Brain microvascular endothelial cell (primary cell): ENCODE measurements around the gene PAF1.

ENCODE experiments used
- DNase-seq: peaks from one replicate; pipeline ENCODE4 v3.0.0-alpha.2; 2020
- H3K27ac ChIP-seq: fragments of 250-450 bp; sonication (Bioruptor Pico); 2 replicates; pipeline ENCODE4 v1.5.1; 2020; ENCODE audit warnings: mild to moderate bottlenecking, moderate library complexity
- H3K27me3 ChIP-seq: fragments of 250-450 bp; sonication (Bioruptor Pico); replicated peaks from 2 replicates; pipeline ENCODE4 v1.5.1; 2020; ENCODE audit warnings: mild to moderate bottlenecking
- H3K36me3 ChIP-seq: fragments of 250-450 bp; sonication (Bioruptor Pico); replicated peaks from 2 replicates; pipeline ENCODE4 v1.5.1; 2020; ENCODE audit warnings: mild to moderate bottlenecking
- H3K4me3 ChIP-seq: 2 replicates; pipeline ENCODE4 v1.5.1; 2011; ENCODE audit warnings: low read depth, mild to moderate bottlenecking, control low read depth, low read length, moderate library complexity
- CTCF ChIP-seq: IDR thresholded peaks from 2 replicates; pipeline ENCODE4 v1.5.1; 2011; ENCODE audit warnings: low read depth, mild to moderate bottlenecking, moderate library complexity, low read length, control low read depth, inconsistent platforms; ENCODE audit errors: missing control alignments
- in situ Hi-C: cut with HindIII; loops from 2 replicates; pipeline ENCODE4 v1.10.0; 2017; ENCODE audit warnings: low sequenced_read_pairs, low pct_ligation_motif_present

The PAF1 gene

GRCh38 chr19:39433480-39434079 is 42.7 kb upstream of the PAF1 start:
- no peak for TF ChIP-seq CTCF
- H3K27ac ChIP-seq = peak overlapping the region; percentile 99
- no peak for DNase-seq
- H3K4me3 ChIP-seq = peak overlapping the region; percentile 97
- H3K36me3 ChIP-seq = peaks cover 35% of the 10 kb centered on the region
- H3K27me3 ChIP-seq = no peaks in the 10 kb centered on the region
- in situ Hi-C loops = no loop called here

- H3K4me3 ChIP-seq = no peak overlapping the region
- TF ChIP-seq CTCF = no peak
- DNase-seq = no peak
- peak overlapping the region; percentile 99 for H3K27ac ChIP-seq
- in situ Hi-C loops = no loop called here
- H3K27me3 ChIP-seq = no peaks in the 10 kb centered on the region
- H3K36me3 ChIP-seq = peaks cover 35% of the 10 kb centered on the region
Observed at GRCh38 chr19:39432677-39433025, 41.7 kb upstream of the PAF1 start.

GRCh38 chr19:39430675-39431593 is 40.0 kb upstream of the PAF1 start:
- Histone ChIP-seq H3K27ac (peak overlapping the region; percentile 99), H3K36me3 (peaks cover 35% of the 10 kb centered on the region), H3K4me3 (peak overlapping the region; percentile 15), H3K27me3 (no peaks in the 10 kb centered on the region)
- in situ Hi-C loops = no loop called here
- peak; percentile 99 for DNase-seq
- TF ChIP-seq CTCF = no peak

GRCh38 chr19:39428283-39429112 is 37.6 kb upstream of the PAF1 start:
- in situ Hi-C loops = no loop called here
- no peak overlapping the region for H3K4me3 ChIP-seq
- H3K27me3 ChIP-seq = no peaks in the 10 kb centered on the region
- H3K27ac ChIP-seq = peak overlapping the region; percentile 99
- DNase-seq = peak; percentile 91
- TF ChIP-seq CTCF = no peak
- peaks cover 38% of the 10 kb centered on the region for H3K36me3 ChIP-seq

GRCh38 chr19:39427707-39428106 is 36.8 kb upstream of the PAF1 start:
- in situ Hi-C loops = no loop called here
- TF ChIP-seq CTCF = no peak

More at GRCh38 chr19:39427707-39428106, 36.8 kb upstream of the PAF1 start:
- Histone ChIP-seq H3K27ac (peak overlapping the region; percentile 99), H3K27me3 (no peaks in the 10 kb centered on the region), H3K36me3 (peaks cover 38% of the 10 kb centered on the region), H3K4me3 (no peak overlapping the region)
- DNase-seq = no peak
